Endothelial cell of umbilical vein (primary cell): ENCODE results near the gene SLC5A1. TPM values are rescaled to one million over a fixed set of nuclear protein-coding genes. Genes with fewer than 3 reads are reported as not detected.

ENCODE experiments used
- BruUV-seq: library from RNA; stranded (reverse); fragments of 400-500 nt; replicated peaks from 2 replicates; lab custom pipeline; 2021; lab: Mats Ljungman, UMichigan
- CTCF ChIA-PET: fragments of 300-600, 350-600 bp; sonication (Branson Sonifier 250); formaldehyde crosslinking; loops from one replicate; lab custom pipeline; 2021; ENCODE audit warnings: antibody characterized with exemption, inconsistent platforms; lab: Charles Lee
- POLR2A ChIA-PET: fragments of 300-600, 350-600 bp; sonication (Branson Sonifier 250); formaldehyde crosslinking; loops from one replicate; lab custom pipeline; 2021; ENCODE audit warnings: antibody characterized with exemption, inconsistent platforms; lab: Charles Lee
- DNase-seq: peaks from one replicate; pipeline ENCODE4 v3.0.0-alpha.2; 2011; ENCODE audit warnings: low read depth, low spot score
- FAIRE-seq: peaks from 2 replicates; lab custom pipeline; 2011; peaks lifted over from hg19 to GRCh38; lab: Jason Lieb, UNC
- H2AFZ ChIP-seq: 2 replicates; pipeline ENCODE4 v1.6.0; 2012; ENCODE audit warnings: low read depth, low read length, control low read depth, inconsistent platforms
- H3K27ac ChIP-seq: 2 replicates; pipeline ENCODE4 v1.5.1; 2011; ENCODE audit warnings: low read depth, mild to moderate bottlenecking, control low read depth, low read length, moderate library complexity; ENCODE audit not compliant: insufficient read depth
- H3K27me3 ChIP-seq, 2 experiments: 2 replicates each; pipeline versions ENCODE4 v1.6.0 to v1.6.1; 2011; ENCODE audit warnings: low read length in 2 of 2, mixed read lengths in 1 of 2; ENCODE audit not compliant: control insufficient read depth in 2 of 2, insufficient read depth in 2 of 2
- H3K36me3 ChIP-seq, 2 experiments: 2 replicates in 1 of 2; 3 replicates in 1 of 2; pipeline ENCODE4 v1.5.1; 2011; ENCODE audit warnings: low read length in 2 of 2, mild to moderate bottlenecking in 1 of 2, moderate library complexity in 1 of 2; ENCODE audit not compliant: control insufficient read depth in 2 of 2, insufficient read depth in 2 of 2; ENCODE audit errors: extremely low read depth in 1 of 2
- H3K4me1 ChIP-seq: 3 replicates; pipeline ENCODE4 v1.5.1; 2011; ENCODE audit warnings: mild to moderate bottlenecking, low read length; ENCODE audit not compliant: control insufficient read depth, insufficient read depth; ENCODE audit errors: extremely low read depth
- H3K4me2 ChIP-seq: 2 replicates; pipeline ENCODE4 v1.6.1; 2011; ENCODE audit warnings: low read length, control low read depth, mixed read lengths; ENCODE audit not compliant: insufficient read depth
- H3K4me3 ChIP-seq, 3 experiments: fragments of 200-600 bp in 1 of 3; sonication (generic), shearing (Covaris generic) in 1 of 3; replicated peaks in 1 of 3; 2 replicates each; pipeline ENCODE4 v1.5.1; 2011 to 2016; ENCODE audit warnings: control low read depth in 3 of 3, low read length in 3 of 3, mild to moderate bottlenecking in 2 of 3, inconsistent platforms in 1 of 3, low read depth in 1 of 3, moderate library complexity in 1 of 3; ENCODE audit not compliant: insufficient read depth in 1 of 3
- H3K79me2 ChIP-seq: 2 replicates; pipeline ENCODE4 v1.6.0; 2012; ENCODE audit warnings: low read length, inconsistent platforms; ENCODE audit not compliant: control insufficient read depth, insufficient read depth
- H3K9ac ChIP-seq: replicated peaks from 2 replicates; pipeline ENCODE3; 2011; ENCODE audit warnings: low read length, control low read depth; ENCODE audit not compliant: insufficient read depth; ENCODE audit errors: extremely low read depth
- H3K9me1 ChIP-seq: replicated peaks from 3 replicates; pipeline ENCODE4 v1.6.0; 2011; ENCODE audit warnings: mild to moderate bottlenecking, low read length; ENCODE audit not compliant: control insufficient read depth, insufficient read depth; ENCODE audit errors: extremely low read depth
- H3K9me3 ChIP-seq: replicated peaks from 2 replicates; pipeline ENCODE4 v1.5.1; 2012; ENCODE audit warnings: low read length, inconsistent platforms; ENCODE audit not compliant: control insufficient read depth, insufficient read depth
- H4K20me1 ChIP-seq: replicated peaks from 2 replicates; pipeline ENCODE3; 2011; ENCODE audit warnings: mild to moderate bottlenecking, low read length; ENCODE audit not compliant: control insufficient read depth, insufficient read depth; ENCODE audit errors: extremely low read depth
- CTCF ChIP-seq, 2 donors: IDR thresholded peaks; 1 replicate in 1 of 2; 2 replicates in 1 of 2; pipeline ENCODE4 v1.5.1; 2011; ENCODE audit warnings: low read length in 2 of 2, mild to moderate bottlenecking in 2 of 2, moderate library complexity in 2 of 2, control low read depth in 1 of 2, inconsistent platforms in 1 of 2, low read depth in 1 of 2; ENCODE audit not compliant: insufficient read depth in 1 of 2; ENCODE audit errors: extremely low read depth in 1 of 2
- EZH2 ChIP-seq: IDR thresholded peaks from 2 replicates; pipeline ENCODE4 v1.6.1; 2012; ENCODE audit warnings: borderline replicate concordance, low read depth, mild to moderate bottlenecking, moderate library complexity, low read length, inconsistent platforms; ENCODE audit not compliant: severe bottlenecking
- FOS ChIP-seq: IDR thresholded peaks from 2 replicates; pipeline ENCODE4 v1.6.1; 2011; ENCODE audit warnings: mild to moderate bottlenecking, low read length, moderate library complexity, borderline replicate concordance; ENCODE audit not compliant: insufficient read depth
- GATA2 ChIP-seq: IDR thresholded peaks from 2 replicates; pipeline ENCODE4 v1.7.0; 2011; ENCODE audit warnings: low read depth, mild to moderate bottlenecking, moderate library complexity, mixed read lengths, low read length; ENCODE audit not compliant: insufficient read length, insufficient read depth
- JUN ChIP-seq: IDR thresholded peaks from 2 replicates; pipeline ENCODE4 v1.6.1; 2011; ENCODE audit warnings: borderline replicate concordance, low read depth; ENCODE audit not compliant: insufficient read length, insufficient read depth
- MAX ChIP-seq: IDR thresholded peaks from 2 replicates; pipeline ENCODE4 v1.6.1; 2011; ENCODE audit not compliant: insufficient read depth, insufficient read length
- MYC ChIP-seq: IDR thresholded peaks from one replicate; pipeline ENCODE4 v1.6.1; 2011; ENCODE audit warnings: mild to moderate bottlenecking, low read depth, low read length
- POLR2A ChIP-seq: IDR thresholded peaks from 2 replicates; pipeline ENCODE4 v1.6.1; 2012; ENCODE audit warnings: low read depth, mild to moderate bottlenecking, control low read depth, low read length
- POLR2AphosphoS5 ChIP-seq: IDR thresholded peaks from 2 replicates; pipeline ENCODE4 v1.6.1; 2012; ENCODE audit warnings: low read depth, mild to moderate bottlenecking, control low read depth, low read length, moderate library complexity; ENCODE audit not compliant: insufficient read depth
- dilution Hi-C: fragments of 300-500 bp; cut with MboI; formaldehyde crosslinking; loops from one replicate; pipeline ENCODE4 v1.15.0; 2019; ENCODE audit warnings: low sequenced_read_pairs; ENCODE audit not compliant: extremely low pct_ligation_motif_present
- intact Hi-C: fragments of 100-400 bp; cut with micrococcal nuclease; formaldehyde crosslinking; loops from one replicate; pipeline ENCODE4 v1.10.0; 2022
- polyA plus RNA-seq, 4 experiments: library from polyadenylated mRNA; depleted of rRNA in 3 of 4; stranded (reverse) in 3 of 4; unstranded in 1 of 4; fragments of >200 nt; gene quantifications; 2 replicates each; pipeline versions ENCODE4 v1.2.1 to v1.2.3, GENCODE V29; 2011 to 2012; ENCODE audit warnings: missing spikeins in 1 of 4
- total RNA-seq: library from RNA; stranded (reverse); gene quantifications from 2 replicates; pipeline ENCODE4 v1.2.3, GENCODE V29; 2021

SLC5A1 gene
- total and polyA plus RNA-seq, 2 donors (not counting 3 experiments of a cell fraction or from before 2014, with no cell fraction given) = not detected

- no peak overlapping the region for H3K4me2 ChIP-seq
- no peaks in the 10 kb centered on the region for H3K9me1 ChIP-seq
- H3K9me3 ChIP-seq = no peaks in the 10 kb centered on the region
- ChIA-PET POLR2A (no interaction called here), CTCF (no interaction called here)
- no peak overlapping the region for H3K27ac ChIP-seq
- no peak for FAIRE-seq
- no peak for TF ChIP-seq EZH2
- no peak for TF ChIP-seq JUN
- no peak for TF ChIP-seq CTCF (IDR thresholded peaks at IDR 0.05; ENCODE audit: extremely low read depth in 1 of 2, insufficient read depth in 1 of 2, low read depth in 1 of 2, low read length in 2 of 2)
- H3K36me3 ChIP-seq = no peaks in the 10 kb centered on the region
- peaks cover 0 to 1% of the 10 kb centered on the region in 2 experiments for H3K27me3 ChIP-seq
- no peak for DNase-seq
- no peak overlapping the region for H3K9ac ChIP-seq
- no peaks in the 10 kb centered on the region for H4K20me1 ChIP-seq
- BruUV-seq = no TSS peak
- no peaks in the 10 kb centered on the region for H3K79me2 ChIP-seq
- no peaks in the 10 kb centered on the region for H3K4me1 ChIP-seq
- intact Hi-C loops (no loop called here), dilution Hi-C loops (no loop called here)
- H2AFZ ChIP-seq = no peak overlapping the region
- no peak overlapping the region for H3K4me3 ChIP-seq
These were observed 5.8 kb upstream of the SLC5A1 start for GRCh38 chr22:32037236-32037635.

GRCh38 chr22:32040324-32040904 lies 2.6 kb upstream of the SLC5A1 start:
- H3K4me2 ChIP-seq = no peak overlapping the region
- H3K9ac ChIP-seq = no peak overlapping the region
- no peaks in the 10 kb centered on the region for H3K36me3 ChIP-seq
- H3K27ac ChIP-seq = no peak overlapping the region
- DNase-seq (no peak), FAIRE-seq (no peak)
- no peaks in the 10 kb centered on the region for H3K9me3 ChIP-seq
- no peaks in the 10 kb centered on the region for H3K9me1 ChIP-seq
- H3K4me3 ChIP-seq = no peak overlapping the region
- POLR2A ChIA-PET = no interaction called here
- dilution Hi-C loops (no loop called here), intact Hi-C loops (no loop called here)
- H3K79me2 ChIP-seq = no peaks in the 10 kb centered on the region
- no peaks in the 10 kb centered on the region for H4K20me1 ChIP-seq
- no peaks in the 10 kb centered on the region for H3K4me1 ChIP-seq
- TF ChIP-seq POLR2A (no peak), POLR2AphosphoS5 (no peak), MAX (no peak), MYC (no peak), FOS (no peak), JUN (no peak), GATA2 (no peak), EZH2 (no peak), CTCF (IDR thresholded peaks at IDR 0.05; ENCODE audit: extremely low read depth in 1 of 2, insufficient read depth in 1 of 2, low read depth in 1 of 2, low read length in 2 of 2) (no peak)
- BruUV-seq = no TSS peak
- no peak overlapping the region for H2AFZ ChIP-seq
- CTCF ChIA-PET = no interaction called here
- H3K27me3 ChIP-seq = peaks cover 8 to 13% of the 10 kb centered on the region in 2 experiments
